ENCODE results near the gene VRTN.
"Not testable (repeated sequence)": the region's sequence is repeated elsewhere in the genome, so short reads cannot be mapped to it uniquely, and the experiment has no call there.

VRTN gene

GRCh38 chr14:74348241-74348734 lies at the start of gene VRTN:
Gene VRTN, plus strand, starts transcription at chr14:74348471. Its CDS starts 8,313 bp downstream, at chr14:74356784.
- DNase-seq, result no peak

DNA sequence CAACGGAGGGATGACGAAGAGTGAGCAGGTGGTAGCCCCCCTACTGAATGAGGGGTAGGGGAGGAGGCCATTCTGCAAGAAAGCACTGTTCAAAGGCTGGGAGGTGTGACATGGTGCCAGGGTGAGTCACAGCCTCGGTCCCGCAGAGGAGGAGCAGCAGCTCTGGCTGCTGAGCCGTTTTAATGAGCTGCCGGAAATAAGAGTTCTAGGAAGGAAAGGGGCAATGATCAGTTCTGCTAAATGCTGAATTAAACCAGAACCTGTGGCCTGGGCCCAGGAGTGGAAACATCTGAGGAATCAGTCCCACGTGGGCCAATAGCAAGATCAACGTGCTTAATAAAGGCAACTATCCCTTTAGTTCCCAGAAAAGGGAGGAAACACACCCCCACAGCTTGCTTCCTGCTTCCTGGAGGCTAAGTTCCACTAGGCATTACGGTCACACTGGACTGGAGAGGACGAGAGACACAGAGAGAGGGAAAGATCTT lies 49.2 kb upstream of the VRTN start:
- DNase-seq, result no peak

- DNase-seq, result no peak
These were observed 46.6 kb upstream of the VRTN start for GRCh38 chr14:74301594-74302151.

GRCh38 chr14:74302152-74302628 lies 46.1 kb upstream of the VRTN start:
- no peak for DNase-seq

DNA sequence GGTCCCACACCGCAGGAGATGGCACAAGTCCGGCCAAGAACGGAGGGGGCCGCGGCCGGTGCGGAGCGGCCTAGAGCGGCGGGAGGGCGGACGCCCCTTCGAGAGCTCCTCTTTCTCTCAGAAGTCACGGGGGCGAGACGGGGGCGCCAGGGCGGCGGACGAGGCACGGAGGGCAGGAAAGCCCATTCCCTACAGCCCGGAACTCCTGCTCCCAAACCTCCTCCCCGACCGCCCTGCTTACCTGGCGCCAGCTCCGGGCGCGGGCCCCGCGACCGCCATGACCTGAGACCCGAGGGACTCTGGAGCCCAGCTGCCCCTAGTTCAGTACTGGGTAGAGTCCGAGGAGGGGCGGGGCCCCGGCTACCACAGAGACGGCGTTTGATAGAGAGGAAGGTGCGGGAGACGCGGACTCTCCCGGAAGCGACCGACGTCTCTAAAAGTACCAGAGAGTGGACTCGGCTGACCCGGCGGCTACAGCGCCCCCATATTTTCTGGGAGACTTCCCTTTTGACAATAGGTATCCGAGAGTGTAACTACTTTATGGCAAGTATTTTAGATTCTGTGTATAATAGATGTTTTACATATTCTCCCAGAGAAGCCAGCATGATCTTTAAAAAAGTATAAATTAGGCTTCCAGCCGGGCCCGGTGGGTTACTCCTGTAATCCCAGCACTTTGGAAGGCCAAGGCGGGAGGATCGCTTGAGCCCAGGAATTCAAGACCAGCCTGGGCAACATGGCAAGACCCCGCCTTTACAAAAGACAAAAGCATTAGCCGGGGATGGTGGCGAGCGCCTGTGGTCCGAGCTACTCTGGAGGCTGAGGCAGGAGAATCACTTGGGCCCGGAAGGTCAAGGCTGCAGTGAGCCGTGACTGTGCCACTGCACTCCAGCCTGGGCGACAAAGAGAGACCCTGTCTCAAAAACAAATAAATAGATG lies 45.4 kb upstream of the VRTN start, which contains the start of gene ABCD4:
Gene ABCD4 (minus strand): TSS at position 301 of the 936 bp plus-strand sequence. CDS start 22 bp downstream, at position 279.
- DNase-seq, result peak; percentile 90

GRCh38 chr14:74308695-74309094 lies 39.6 kb upstream of the VRTN start:
- DNase-seq, result no peak

DNA sequence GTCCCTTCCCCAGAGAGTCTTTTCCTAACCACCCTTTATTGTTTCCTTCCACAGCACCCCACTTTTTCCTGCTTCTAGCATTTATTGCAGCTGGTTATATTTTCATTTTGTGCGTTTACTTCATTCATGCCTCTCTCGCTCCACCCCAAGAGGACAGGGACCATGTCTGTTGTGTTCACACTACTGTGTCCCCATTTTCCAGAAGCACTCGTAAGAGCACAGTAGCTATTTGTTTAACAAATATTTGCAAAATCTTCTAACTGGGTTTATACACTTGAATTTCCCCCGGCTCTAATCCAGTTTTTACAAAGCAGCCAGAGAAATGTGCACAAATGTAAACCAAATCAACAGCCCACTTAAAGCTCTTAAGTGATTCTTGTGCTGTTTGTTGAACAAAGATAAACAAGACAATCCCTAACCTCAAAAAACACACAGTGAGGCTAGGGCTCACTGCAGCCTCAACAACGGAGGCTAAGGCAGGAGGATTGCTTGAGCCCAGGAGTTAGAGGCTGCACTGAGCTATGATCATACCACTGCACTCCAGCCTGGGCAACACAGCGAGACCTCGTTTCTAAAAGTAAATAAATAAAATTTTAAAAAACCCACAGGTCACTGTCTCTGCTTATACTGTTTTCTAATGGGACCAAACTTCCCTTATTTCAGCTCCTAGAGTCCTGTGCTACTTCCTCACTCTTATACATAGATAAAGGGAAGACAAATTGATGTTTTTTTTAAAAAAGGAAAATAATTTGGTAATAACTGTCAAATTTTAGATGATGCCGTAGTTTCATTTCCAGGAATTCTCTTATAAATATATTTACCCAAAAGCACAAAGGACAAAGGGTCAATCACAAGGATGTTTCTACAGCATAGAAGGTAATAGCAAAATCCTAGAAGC lies 38.9 kb upstream of the VRTN start:
- no peak for DNase-seq

DNA sequence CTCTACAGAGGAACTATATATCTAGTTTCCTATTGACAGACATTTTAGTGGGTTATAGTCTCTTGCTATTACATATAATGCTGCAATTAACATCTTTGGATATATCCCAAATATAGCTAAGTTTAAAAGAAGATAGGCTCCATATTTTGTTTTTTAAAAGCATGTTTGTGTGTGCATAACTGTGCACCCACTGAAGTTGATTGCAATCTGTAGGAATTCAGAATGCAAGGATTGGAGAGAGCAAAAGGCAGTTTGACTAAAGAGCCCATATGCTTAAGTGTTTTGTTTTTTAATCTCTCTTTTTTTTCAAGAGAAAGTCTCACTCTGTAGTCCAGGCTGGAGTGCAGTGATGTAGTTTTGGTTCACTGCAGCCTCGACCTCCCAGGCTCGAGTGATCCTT lies 36.1 kb upstream of the VRTN start:
- DNase-seq, result no peak

GRCh38 chr14:74313601-74314000 lies 34.7 kb upstream of the VRTN start:
- DNase-seq, result no peak

DNA sequence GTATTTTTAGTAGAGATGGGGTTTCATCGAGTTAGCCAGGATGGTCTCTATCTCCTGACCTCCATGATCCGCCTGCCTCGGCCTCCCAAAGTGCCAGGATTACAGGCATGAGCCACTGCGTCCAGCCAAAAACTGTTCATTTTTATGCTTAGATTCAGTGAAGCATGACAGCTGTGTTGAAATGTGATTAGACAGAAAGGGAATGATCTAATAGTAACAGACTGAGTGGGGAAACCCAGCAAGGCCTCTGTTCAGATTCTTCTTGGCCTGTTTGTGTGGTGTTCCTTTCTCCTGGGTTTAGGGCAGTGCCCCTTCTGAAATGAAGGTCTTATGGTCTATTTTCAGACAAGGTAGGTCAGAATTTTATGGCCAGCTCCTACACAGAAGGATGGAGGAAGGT lies 33.7 kb upstream of the VRTN start:
- DNase-seq, result no peak

DNA sequence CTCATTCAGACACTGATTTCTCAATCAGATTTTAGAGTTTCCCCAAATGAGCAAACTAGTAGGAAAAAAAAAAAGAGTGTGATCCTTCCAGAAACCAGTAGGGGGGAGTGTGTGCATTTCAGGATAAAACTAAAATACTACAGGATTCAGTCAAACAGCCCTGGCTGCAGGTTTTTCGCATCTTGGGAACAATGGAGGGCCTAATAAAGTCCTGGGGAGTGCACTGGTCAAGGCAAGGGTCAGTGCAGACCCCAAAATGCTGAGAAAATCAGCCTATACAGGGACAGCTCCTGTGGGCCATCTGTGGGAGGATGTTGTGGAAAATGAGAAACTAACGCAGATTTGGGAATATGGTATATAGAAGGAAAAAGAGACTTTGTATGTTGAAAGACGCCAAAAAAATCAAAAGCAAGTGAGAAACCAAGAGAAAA lies 23.3 kb upstream of the VRTN start:
- DNase-seq, result peak; percentile 7

- DNase-seq, result no peak
These were observed 22.8 kb upstream of the VRTN start for GRCh38 chr14:74325446-74325845.

GRCh38 chr14:74326369-74327152 lies 21.7 kb upstream of the VRTN start:
- peak; percentile 29 for DNase-seq

GRCh38 chr14:74329950-74330552 lies 18.2 kb upstream of the VRTN start:
- not testable (repeated sequence) for DNase-seq

DNA sequence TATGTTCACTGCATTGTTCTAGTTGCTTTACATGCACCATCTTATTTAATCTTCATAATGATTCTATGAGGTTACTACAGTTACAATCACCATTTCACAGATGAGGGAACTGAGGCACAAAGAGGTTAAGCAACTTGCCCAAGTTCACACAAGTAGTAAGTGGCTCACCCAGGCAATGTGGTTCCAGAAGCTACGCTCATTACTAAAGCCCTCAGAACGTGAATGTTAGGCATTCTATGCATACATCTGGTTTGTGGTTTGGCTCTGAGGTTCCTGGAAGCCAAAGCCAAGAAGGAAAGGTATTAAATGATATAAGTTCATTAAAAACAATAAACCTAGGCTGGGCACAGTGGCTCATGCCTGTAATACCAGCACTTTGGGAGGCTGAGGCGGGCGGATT lies 14.4 kb upstream of the VRTN start:
- DNase-seq, result no peak

- no peak for DNase-seq
These were observed 1.9 kb upstream of the VRTN start for GRCh38 chr14:74346341-74346740.

GRCh38 chr14:74347097-74347794 lies 1.0 kb upstream of the VRTN start:
- no peak for DNase-seq

- DNase-seq, result no peak
These were observed 523 bp upstream of the VRTN start for GRCh38 chr14:74347795-74348100.

DNA sequence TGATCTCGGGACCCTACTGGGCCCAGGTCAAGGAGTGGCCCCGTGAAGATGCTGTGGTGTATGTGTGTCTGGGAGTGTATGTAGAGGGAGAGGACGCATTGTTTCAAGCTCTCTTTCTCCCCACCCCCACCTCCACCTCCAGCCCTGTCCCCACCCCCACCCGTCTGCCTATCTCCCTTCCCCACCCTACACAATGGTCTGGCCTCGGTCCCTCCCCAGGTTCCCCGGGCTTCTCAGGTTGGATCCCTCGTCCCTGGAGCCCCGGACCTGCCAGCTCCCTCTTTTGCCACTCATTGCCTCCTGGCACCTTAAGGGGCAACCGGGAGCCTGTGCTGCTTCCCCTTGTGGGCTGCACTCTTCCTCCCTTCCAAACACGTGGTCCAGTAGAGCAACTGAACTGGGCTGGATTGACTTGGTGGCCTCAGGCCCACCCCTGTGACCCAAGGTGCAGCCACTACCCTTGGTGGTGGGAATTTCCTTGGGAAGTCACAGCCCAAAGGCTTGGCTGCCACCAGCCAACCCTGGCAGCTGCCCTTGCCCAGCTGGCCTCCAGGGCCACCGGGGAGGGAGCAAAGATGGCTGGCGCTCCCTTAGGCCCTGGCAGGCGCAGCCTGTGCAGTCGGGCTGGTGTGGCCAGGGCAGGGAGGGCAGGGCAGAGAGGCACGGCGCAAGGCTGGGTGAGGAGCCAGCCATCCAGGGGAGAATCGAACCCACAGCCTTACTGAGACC lies 628 bp downstream of the VRTN start:
- no peak for DNase-seq

DNA sequence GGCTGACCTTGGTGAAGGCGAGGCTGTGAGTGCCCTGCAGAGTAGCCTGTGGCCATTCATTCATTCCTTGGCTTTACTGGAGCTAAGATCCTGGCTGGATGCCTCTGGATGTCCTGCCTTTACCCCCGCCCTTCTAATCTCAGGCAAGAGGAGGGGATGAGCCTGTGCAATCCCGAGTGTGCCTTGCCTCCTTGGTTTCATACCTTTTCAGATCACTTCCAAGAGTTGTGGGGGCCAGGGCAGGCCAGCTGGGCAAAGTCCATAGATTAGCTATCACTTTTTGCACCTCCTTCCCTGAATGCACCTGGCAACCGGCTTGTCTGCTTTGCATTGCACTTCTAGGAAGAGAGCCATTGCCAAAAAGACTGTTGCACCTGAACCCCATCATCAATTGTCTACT lies 1.5 kb downstream of the VRTN start:
- no peak for DNase-seq
